Globus pallidus (tissue), 1 donor: ENCODE results near the gene TFR2.

Experiments
- DNase-seq: peaks from one replicate; pipeline ENCODE4 v3.0.0-alpha.2; 2015; ENCODE audit warnings: low spot score

The TFR2 gene

DNA sequence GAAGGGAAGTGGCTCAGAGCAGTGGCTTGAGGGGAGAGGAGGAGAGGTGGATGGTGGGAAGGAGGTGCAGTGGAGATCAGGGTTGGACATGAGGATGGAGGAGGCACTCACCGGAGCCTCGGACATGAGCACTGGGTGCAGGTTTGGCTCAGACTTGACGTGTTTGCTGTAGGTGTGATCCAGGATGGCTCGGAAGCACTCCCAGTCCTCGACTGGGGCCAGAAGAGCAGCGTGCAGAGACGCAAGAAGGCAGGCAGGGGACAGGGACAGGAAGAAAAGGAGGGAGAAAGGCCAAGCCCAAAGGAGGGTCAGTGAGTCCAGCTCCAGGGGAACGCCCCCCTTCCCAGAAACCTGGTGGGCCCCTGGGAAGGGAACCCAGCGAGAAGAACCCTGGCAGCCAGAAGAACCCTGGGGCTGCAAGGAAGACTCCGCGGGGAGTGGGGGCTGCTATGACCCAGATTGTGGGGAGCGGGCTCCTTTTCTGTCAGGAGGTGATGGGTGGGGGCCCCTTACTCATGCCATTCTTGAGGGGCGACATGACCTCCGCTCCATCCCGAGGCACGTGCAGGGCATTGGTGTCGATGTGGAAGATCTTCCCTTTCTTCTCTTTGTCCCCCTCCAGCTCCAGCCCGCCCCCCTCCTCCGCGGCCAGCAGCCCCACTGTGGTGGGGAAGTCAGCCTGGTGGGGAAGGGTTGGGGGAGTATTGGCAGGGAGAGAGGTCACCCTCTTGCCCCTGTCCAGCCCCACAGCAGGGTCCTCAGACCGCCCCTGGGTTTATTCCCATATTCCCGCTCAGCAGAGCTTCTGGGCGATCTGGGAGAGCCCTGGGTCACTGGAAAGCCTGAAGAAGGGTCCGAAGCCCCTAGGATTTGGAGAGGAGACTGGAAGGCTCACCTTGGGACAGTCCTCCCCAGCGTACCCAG, 13.8 kb upstream of the TFR2 start:
- DNase-seq, result no peak

DNA sequence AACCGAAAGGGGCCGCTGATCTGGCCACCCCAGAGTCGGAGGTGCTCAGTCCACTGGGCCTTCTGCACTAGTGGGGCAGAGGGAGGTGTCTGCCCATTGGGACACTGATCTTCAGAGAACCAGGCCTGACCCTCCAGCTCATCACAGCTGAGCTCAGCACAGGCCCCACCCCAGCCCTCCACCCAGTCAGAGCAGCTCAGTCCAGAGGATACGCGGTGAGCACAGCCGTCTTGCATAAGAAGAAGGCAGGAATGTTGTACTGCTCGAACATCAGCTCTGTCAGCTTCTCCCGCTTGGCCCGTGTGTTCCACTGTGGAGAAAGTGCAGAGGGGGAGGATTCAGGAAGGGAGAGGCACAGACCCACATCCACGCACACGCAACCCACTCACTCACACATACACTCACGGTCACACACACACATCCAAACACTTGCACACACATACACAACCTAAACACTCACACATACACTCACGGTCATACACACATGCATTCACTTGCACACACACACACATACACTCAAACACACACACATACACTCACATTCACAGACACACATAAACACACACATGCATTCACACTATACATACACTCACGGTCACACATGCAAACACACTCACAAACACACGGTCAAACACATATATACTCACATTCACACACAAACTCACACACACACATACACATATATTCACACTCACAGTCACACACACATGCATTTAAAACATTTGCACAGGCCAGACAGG, 8.6 kb upstream of the TFR2 start:
- DNase-seq, result no peak

DNA sequence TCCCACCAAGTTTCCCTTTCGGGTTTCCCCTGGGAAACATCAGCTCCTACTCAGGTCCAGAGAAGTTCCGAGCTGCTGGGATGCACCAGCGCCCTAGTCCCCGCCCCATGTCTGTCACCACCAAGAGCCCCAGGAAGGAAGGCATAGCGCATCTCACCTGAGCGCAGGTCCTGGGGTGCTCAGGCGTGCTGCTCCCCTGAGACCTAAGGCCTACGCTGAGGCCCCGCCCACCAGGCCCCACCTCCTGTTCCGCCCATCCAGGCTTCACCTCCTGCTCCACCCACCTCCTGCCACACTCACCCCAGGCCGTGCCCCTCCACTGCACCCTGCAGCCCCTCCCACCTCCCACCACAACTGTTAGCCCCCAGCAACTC, 1.2 kb upstream of the TFR2 start:
- no peak for DNase-seq

DNA sequence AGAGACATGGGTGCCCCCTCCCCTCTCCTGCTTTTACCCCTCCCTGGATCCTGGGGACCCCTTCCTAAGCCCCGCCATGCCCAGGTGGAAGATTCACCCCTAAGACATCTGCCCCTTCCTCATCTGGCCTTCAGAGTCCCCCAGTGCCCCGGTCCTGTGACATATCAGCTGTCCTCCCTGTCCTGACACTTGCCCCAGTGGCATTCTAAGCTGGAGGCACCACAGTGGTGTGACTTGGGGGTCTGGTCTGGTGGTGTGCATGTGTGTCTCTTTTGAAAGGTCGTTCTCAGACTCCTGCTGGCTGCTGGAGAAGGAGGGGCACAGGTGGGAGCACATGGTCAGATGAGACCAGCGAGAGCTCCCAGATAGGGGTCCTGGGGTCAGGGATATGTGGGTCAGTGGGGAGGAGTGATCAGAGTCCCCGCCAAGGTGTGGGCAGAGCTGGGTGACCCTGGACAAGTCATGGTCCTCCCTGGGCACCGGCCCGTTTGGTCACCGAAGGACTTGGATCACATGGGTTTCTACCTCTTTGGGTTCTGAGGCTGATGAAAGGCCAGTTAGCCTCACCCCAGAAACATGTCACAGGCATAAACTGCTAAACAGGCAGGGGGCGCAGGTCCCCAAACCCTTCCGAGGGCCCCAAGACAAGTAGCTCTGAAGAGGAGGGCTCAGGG, 645 bp upstream of the TFR2 start:
- DNase-seq, result no peak

DNA sequence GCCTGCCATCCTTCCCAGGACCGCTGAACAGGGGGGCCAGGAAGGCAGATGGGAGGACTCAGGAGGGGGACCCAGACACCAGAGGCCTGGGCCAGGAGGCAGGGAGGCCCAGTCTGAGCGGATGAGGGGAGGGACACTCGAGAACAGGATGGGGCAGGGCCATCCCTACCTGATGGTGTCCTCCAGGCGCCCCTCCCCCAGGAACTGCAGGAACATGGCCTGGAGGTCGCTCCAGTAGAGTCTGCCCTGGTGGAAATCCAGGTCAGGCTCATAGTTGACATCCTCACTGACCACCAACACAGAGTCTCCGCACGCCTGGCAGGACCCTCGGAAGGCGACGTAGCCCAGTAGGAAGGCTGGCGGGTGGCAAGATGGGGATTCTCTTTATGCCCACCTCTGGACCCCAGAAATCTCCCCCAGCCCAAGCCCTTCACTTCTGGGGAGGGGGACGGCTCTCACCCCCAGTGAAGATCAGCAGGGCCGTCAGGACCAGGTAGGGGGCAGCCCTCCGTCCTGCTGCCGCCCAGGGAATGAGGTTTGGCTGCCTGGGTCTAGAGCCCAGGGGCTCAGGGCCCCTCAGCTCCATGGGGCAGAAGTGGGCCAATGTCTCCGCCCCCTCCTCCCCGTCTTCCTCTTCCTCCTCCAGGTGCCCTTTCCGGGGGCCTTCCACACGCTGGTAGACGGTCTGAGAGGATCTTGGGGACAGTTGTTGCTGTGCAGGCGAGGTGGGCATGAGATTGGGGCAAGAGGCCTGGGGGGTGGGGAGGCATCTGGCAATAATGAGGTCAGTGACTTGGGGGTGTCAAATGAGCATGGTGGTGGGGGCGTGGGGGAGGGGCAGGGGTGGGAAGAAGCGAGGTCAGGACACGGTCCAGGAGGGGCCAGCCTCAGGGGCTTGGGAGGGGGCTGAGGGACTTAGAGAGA, 573 bp downstream of the TFR2 start:
- DNase-seq, result no peak

DNA sequence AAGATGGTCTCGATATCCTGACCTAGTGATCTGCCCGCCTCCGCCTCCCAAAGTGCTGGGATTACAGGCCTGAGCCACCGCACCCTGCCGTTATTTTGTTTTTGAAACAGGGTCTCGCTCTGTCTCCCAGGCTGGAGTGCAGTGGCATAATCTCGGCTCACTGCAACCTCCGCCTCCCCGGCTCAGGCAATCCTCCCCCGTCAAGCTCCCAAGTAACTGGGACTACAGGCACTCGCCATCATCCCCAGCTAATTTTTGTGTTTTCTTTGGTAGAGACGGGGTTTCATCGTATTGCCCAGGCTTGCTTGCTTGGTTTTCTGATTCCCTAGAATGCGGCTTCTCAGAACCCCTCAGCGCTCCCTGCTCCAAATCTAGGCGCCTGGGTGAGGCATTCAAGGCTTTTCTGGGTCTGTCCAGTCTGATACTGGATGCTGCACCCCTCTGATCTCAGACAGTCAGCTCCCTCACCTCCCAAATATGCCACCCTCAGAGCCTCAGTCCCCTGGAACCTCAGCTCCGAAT, 1.3 kb downstream of the TFR2 start:
- DNase-seq, result no peak

DNA sequence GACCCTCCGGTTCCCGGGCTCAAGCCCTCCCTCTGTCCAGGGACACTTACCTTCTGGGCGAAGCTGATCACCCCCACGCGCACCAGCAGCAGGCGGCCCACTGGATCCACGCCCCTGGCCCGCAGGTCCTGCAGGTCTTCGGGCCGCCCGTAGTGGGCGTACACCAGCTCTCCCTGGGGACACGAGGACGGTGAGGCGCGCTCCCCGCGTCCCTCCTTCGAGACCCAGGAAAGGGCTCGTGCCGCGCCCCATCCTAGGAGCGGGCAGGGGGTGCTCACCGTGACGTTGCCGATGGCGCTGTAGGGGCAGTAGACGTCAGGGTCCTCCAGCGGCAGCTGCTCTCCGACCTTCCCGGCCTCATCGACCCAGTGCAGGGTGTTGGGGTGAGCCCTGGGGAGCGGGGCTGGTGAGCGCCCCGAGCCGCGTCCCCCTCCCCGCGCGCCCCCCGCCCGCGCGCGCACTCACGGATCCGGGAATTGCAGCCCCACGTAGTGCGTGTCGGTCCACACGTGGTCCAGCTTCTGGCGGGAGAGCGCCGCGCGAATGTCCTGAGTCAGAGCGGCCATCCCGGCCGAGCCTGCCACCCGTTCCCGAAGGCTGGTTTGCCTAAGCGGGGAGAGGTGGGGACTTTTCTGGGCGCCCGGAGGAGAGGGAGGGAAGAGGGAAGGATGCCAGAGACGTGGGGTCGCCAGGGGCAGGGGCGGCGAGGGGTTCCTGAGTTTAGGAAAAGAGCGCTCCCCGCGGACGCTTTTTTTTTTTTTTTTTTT, 8.2 kb downstream of the TFR2 start:
- DNase-seq, result no peak

DNA sequence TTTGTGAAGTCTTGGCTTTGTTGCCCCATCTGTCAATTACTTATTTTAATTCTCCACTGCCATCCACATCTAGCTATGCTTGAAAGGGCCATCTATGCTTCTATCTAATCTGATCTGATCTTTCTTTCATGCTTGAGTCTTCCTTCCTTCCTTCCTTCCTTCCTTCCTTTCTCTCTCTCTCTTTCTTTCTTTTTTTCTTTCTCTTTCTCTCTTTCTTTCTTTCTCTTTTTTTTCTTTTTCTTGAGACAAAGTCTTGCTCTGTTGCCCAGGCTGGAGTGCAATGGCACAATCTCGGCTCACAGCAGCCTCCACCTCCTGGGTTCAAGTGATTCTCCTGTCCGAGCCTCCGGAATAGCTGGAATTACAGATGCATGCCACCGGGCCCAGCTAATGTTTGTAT, 11.3 kb downstream of the TFR2 start:
- no peak for DNase-seq

DNA sequence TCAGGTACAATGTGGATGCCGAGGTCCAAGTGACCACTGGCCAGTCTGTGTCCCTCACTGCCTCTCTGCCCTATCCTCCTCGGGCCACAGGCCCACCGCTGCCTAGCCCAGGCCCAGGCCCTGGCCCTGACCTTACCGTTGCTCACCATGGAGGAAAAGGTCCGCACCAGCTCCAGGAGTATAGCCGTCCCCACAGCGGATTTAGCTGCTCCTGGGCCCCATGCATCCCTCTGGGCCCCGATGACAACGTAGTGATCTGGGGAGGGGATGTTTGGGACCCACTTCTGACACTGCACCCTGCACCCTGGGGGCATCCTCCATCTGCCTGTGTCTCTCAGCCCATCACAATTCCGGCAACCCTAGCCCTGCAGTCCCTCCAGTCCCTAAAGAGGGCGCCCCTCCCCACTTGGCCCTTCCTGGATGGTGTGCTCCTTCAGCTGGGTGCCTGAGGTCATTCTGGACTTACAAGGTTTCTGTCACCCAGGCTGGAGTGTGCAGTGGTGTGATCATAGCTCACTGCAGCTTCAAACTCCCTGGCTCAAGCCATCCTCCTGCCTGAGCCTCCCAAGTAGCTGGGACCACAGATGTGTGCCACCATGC, 12.1 kb downstream of the TFR2 start:
- DNase-seq, result no peak

DNA sequence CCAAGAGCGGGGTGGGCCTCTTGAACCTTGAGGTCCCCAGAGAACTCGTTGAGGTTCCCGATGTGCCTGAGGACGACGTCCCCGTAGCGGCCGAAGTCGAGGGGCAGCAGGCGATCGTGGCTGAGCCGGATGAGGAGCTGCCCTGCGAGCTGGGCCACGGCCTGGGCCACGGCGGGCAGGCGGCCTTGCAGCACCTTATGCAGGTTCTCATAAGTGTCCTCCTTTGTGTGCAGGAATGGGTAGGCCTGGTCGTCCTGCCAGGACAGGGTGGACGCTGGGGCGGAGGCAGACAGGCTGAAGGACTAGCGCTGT, 14.2 kb downstream of the TFR2 start:
- DNase-seq, result no peak

DNA sequence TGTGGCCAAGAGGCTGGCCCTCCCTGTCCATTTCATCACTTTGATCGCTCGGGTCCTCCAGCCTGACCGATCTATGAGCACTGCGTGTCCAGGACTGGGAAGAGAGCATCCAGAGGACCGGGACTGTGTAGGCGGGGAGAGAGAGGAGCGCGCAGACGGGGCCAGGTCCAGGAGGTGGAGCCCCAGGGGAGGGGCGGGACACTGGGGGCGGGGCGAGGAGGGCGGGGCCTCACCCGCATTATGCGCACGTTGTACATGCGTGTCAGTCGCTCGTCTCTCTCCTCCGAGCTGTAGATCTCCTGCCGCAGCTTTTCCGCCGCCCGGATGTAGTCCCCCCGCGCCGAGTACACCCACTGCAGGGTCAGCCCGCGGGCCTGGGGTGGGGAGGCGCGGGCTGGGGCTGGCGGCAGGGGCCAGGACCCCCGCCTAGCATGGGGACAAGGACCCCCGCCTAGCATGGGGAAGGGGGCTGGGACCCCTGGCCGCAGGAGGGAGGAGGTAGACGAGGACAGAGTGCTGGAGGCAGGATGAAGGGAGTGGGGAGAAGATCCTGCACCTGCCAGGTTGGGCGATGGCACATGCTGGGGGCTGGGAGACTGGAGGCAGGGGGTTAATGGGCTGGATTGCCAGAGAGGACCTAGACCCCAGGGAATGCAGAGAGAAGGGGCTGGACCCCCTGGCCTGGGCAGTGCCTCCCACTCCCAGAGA, 14.7 kb downstream of the TFR2 start:
- DNase-seq, result peak; percentile 40

DNA sequence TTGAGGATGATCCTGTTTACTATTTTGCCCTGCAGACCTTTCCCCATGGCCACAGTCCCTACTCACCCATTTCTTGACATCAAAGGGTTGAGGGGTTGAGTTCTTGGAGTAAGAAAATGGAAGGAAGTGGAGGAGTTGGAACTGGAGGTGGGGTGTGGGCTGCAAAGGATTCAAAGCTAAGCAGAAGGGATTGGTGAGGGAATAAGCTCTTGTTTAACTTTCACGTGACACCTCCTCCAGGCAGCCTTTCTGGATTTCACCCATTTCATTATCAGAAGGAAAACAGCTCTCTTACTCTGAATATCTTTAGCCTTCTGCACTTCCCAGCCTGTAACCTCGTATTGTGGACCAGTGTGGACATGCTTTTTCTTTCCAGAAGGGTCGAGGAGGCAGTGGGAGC, 15.3 kb downstream of the TFR2 start:
- no peak for DNase-seq

DNA sequence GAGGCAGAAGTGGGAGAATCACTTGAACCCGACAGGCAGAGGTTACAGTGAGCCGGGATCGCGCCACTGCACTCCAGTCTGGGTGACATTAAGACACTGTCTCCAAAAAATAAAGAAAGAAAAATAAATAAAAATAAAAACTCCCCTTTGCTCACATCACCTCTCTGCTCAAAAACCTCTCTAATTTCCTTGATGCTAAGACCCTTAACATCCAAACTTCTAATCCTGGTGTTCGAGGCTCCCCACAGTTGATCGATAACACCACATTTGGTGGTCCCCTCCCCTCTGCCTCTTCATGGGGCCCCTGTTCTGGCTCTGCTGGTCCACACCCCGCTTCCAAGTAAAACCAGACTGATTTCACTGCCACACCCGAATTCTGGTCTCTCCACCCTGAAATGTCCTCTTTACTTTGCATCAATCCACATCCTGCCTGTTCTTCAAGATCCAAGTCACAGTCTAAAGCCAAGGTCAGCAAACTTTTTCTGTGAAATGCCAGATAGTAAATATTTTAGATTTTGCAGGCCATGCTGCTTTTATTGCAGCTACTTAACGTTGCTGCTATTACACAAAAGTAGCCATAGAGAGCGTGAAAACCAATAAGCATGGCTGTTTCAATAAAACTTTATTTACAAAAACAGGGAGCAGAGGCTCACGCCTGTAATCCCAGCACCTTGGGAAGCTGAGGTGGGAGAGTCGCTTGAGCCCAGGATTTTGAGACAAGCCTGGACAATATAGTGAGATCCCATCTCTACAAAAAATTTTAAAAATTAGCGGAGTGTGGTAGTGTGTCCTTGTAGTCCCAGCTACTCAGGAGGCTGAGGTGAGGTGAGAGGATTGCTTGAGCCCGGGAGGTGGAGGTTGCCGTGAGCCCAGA, 17.2 kb downstream of the TFR2 start:
- no peak for DNase-seq

DNA sequence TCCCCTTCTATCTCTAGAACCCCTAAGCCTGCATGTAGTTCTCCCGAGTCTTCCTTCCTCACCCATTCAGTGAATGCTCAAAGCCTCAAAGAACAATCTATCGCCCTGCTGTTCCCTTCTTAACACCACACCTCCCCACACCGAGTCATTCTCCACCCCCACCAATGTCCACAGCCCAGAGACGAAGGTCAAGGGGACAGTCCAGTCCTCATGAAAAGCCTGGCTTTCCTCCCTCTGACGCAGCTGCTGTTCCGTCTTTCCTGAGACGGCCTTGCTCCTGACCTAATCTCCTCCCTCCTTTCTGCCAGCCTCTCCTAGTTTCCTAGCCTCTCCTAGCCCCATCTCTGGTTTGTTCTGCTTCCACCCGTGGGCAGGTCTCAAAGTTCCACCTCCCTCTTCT, 19.8 kb downstream of the TFR2 start:
- no peak for DNase-seq

DNA sequence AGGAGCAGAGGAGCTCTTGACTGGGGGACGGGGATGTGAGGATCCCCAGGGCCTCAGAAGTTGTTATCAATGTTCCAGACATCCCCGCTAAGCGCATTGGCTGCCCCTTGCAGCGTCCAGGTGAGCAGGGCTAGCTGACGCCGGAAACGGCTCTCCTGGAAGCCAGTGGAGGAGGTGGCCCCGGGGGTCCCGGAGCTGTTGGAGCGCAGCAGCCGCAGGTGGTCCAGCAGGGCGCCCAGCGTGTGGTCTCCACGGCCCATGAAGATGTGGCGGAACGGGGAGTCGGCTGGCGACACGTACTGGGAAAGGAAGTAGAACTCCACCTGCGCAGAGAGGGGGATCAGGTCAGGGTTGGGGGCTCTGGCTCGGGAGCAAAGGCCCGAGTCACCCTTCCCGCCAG, 20.5 kb downstream of the TFR2 start:
- DNase-seq, result no peak

DNA sequence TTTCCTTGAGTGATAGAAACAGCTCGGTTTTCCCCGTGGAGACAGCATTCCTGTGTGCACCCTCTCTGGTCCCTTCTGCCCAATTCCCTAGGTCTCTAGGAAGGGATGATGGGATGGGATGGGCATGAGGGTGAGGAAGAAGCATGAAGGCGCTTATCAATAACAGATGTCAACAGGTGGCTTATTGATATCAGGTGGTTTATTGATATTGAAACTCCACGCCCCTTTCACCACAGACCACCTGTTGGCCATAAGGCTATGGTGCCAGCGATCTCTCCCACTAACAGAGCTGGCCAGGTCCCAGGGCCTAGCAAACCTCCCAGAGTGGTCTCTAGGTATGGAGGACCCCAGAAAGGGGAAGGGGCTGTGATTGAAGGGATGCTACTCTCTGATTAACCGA, 21.1 kb downstream of the TFR2 start:
- no peak for DNase-seq

DNA sequence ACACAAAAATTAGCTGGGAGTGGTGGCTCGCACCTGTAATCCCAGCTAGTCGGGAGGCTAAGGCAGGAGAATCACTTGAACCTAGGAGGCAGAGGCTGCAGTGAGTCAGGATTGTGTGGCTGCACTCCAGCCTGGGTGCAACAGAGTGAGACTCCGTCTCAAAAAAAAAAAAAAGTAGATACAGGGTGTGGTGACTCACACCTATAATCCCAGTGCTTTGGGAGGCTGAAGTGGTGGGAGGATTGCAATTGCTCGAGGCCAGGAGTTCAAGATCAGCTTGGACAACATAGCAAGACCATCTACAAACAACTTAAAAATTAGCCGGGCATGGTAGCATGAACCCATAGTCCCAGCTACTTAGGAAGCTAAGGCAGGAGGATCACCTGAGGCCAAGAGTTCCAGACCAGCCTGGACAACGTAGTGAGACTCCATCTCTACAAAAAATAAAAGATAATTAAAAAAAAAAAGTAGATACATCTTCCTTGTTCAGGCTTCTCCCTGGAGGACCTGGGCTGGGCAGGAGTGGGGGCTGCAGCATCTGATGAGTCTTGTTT, 27.0 kb downstream of the TFR2 start:
- no peak for DNase-seq

DNA sequence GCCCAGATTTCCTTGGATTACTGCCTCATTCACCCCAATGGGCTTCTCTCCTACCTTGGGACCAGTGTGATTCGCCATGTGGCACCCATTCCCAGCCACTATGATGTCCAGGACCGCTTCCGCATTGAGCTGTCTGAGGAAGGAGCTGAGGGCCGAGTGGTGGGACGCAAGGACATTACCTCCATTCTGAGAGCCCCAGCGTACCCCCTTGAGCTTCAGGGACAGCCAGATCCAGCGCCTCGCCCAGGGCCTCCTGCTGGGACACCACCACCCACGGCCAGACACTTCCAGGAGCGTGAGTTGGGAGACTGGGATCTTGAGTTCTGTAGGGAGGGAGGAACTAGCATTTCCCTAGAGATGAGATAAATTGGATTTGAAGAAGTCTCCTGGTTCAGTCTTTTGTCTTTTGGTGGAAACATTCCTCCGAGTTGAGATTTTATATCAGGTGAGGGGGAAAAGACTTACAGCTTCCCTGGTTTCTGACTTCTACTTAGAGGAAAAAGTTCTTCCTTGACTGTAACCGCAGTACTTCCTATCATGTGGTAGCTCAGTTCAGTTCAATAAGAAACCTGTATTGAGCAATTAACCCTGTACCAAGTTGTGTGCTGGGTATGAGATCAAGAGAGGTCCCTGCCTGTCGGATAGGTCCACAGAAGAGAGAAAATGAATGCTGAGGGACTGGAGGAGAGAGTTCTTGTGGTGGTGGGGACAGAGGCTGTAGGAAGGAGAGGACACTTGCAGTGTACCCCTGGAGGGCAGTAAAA, 27.8 kb downstream of the TFR2 start:
- DNase-seq, result no peak
